Activated B cell treated with CpG ODN at 0.5 μM for 24 hours (primary cell): ENCODE data around the gene HSP90AB1. TPM values are rescaled to one million over a fixed set of nuclear protein-coding genes. Genes with fewer than 3 reads are reported as not detected.

Source experiments
- ATAC-seq: fragments of 200-7000 bp; cut with Tn5 transposase; one replicate; pipeline ENCODE4 v1.10.0; 2021; ENCODE audit warnings: low read depth, mild to moderate bottlenecking, moderate library complexity
- CTCF ChIA-PET: fragments of 350-600 bp; sonication (Branson Sonifier 250); formaldehyde crosslinking; loops from one replicate; lab custom pipeline; 2021; ENCODE audit warnings: antibody characterized with exemption; lab: Charles Lee
- POLR2A ChIA-PET: fragments of 350-600 bp; sonication (Branson Sonifier 250); formaldehyde crosslinking; loops from one replicate; lab custom pipeline; 2021; ENCODE audit warnings: antibody characterized with exemption; lab: Charles Lee
- DNase-seq: peaks from one replicate; pipeline ENCODE4 v3.0.0; 2022
- H3K27ac Mint-ChIP-seq: one replicate; pipeline ENCODE4 v1.8.0; 2020; ENCODE audit warnings: mixed read lengths
- H3K27me3 Mint-ChIP-seq: one replicate; pipeline ENCODE4 v1.8.0; 2021; ENCODE audit warnings: mixed read lengths
- H3K36me3 Mint-ChIP-seq: one replicate; pipeline ENCODE4 v1.8.0; 2021; ENCODE audit warnings: low read depth, mixed read lengths
- H3K4me1 Mint-ChIP-seq: one replicate; pipeline ENCODE4 v1.8.0; 2021; ENCODE audit warnings: mixed read lengths
- H3K4me3 Mint-ChIP-seq: one replicate; pipeline ENCODE4 v1.8.0; 2020; ENCODE audit warnings: mild to moderate bottlenecking, mixed read lengths
- H3K9me3 Mint-ChIP-seq: one replicate; pipeline ENCODE4 v1.8.0; 2020; ENCODE audit warnings: mixed read lengths
- CTCF ChIP-seq: fragments of 200-600 bp; IDR thresholded peaks from one replicate; pipeline ENCODE4 v1.8.0; 2022; ENCODE audit warnings: antibody characterized with exemption, mild to moderate bottlenecking
- intact Hi-C: fragments of 100-400 bp; cut with micrococcal nuclease; formaldehyde crosslinking; loops from one replicate; pipeline ENCODE4 v1.15.1; 2024
- total RNA-seq: library from RNA; stranded (reverse); gene quantifications from 2 replicates; pipeline ENCODE4 v1.2.3, GENCODE V29; 2022

Gene HSP90AB1
- total RNA-seq, 1 donor from 2014 or later, result 1,222 TPM

GRCh38 chr6:44255871-44256774, 9.2 kb downstream of the HSP90AB1 start:
- peak overlapping the region; percentile 93 for H3K27ac Mint-ChIP-seq
- peaks cover 91% of the 10 kb centered on the region for H3K36me3 Mint-ChIP-seq
- peak overlapping the region; percentile 92 for H3K4me3 Mint-ChIP-seq
- no peak for DNase-seq
- intact Hi-C loops, result no loop called here
- no peak for ATAC-seq
- no peak for TF ChIP-seq CTCF
- H3K27me3 Mint-ChIP-seq, result no peaks in the 10 kb centered on the region
- H3K9me3 Mint-ChIP-seq, result no peaks in the 10 kb centered on the region
- peaks cover 87% of the 10 kb centered on the region for H3K4me1 Mint-ChIP-seq
- CTCF ChIA-PET, result interaction anchor here (0.7 to 1.9 kb wide), 10 partner anchors 9 to 83 kb away, joined by 3 to 11 read pairs (median 4); partner anchors contain the start of gene HSP90AB1
- POLR2A ChIA-PET, result interaction anchor here (1.0 to 13.7 kb wide), 12 partner anchors 9 to 627 kb away, joined by 3 to 549 read pairs (median 4); partner anchors contain the start of genes AARS2, CDC5L, GTPBP2 and HSP90AB1

GRCh38 chr6:44256775-44257024, 9.8 kb downstream of the HSP90AB1 start:
- no peak for TF ChIP-seq CTCF
- H3K9me3 Mint-ChIP-seq, result no peaks in the 10 kb centered on the region
- intact Hi-C loops, result loop anchor here (1.0 kb wide), 2 partner anchors 9 kb away; partner anchors contain the start of genes HSP90AB1 and NFKBIE
- ATAC-seq, result no peak
- ChIA-PET POLR2A (interaction anchor here (0.5 to 13.7 kb wide), 13 partner anchors 8 to 627 kb away, joined by 3 to 549 read pairs (median 4); partner anchors contain the start of genes AARS2, CDC5L, GTPBP2 and HSP90AB1), CTCF (interaction anchor here (0.7 to 1.9 kb wide), 11 partner anchors 9 to 84 kb away, joined by 3 to 11 read pairs (median 3); partner anchors contain the start of gene HSP90AB1)
- DNase-seq, result no peak
- peaks cover 88% of the 10 kb centered on the region for H3K4me1 Mint-ChIP-seq
- H3K36me3 Mint-ChIP-seq, result peaks cover 91% of the 10 kb centered on the region
- H3K4me3 Mint-ChIP-seq, result peak overlapping the region; percentile 92
- H3K27ac Mint-ChIP-seq, result peak overlapping the region; percentile 93
- H3K27me3 Mint-ChIP-seq, result no peaks in the 10 kb centered on the region

GRCh38 chr6:44257025-44257752, 10.3 kb downstream of the HSP90AB1 start, which contains the start of gene SLC35B2:
SLC35B2 (minus strand) TSS chr6:44257528; CDS start chr6:44257410, 118 bp downstream.
- CTCF ChIA-PET, result interaction anchor here (0.7 to 1.9 kb wide), 11 partner anchors 10 to 84 kb away, joined by 3 to 11 read pairs (median 3); partner anchors contain the start of gene HSP90AB1
- H3K27me3 Mint-ChIP-seq, result no peaks in the 10 kb centered on the region

GRCh38 chr6:44257753-44258324, 10.9 kb downstream of the HSP90AB1 start:
- Mint-ChIP-seq H3K27me3 (no peaks in the 10 kb centered on the region), H3K27ac (peak overlapping the region; percentile 99), H3K4me1 (peaks cover 91% of the 10 kb centered on the region), H3K36me3 (peaks cover 91% of the 10 kb centered on the region), H3K4me3 (peak overlapping the region; percentile 84), H3K9me3 (no peaks in the 10 kb centered on the region)
- POLR2A ChIA-PET, result interaction anchor here (1.5 to 13.7 kb wide), 4 partner anchors 7 to 55 kb away, joined by 4 to 549 read pairs (median 42); partner anchors contain the start of genes AARS2, HSP90AB1 and NFKBIE
- no peak for DNase-seq
- TF ChIP-seq CTCF, result no peak
- CTCF ChIA-PET, result interaction anchor here (0.9 to 1.7 kb wide), 4 partner anchors 10 to 85 kb away, joined by 3 to 5 read pairs (median 4); partner anchors contain the start of gene HSP90AB1
- peak; percentile 23 for ATAC-seq
- intact Hi-C loops, result loop anchor here (1.0 kb wide), 2 partner anchors 7 to 11 kb away; partner anchors contain the start of genes HSP90AB1 and NFKBIE

More at GRCh38 chr6:44257025-44257752, 10.3 kb downstream of the HSP90AB1 start, which contains the start of gene SLC35B2:
- POLR2A ChIA-PET, result interaction anchor here (0.5 to 13.7 kb wide), 13 partner anchors 8 to 628 kb away, joined by 3 to 549 read pairs (median 4); partner anchors contain the start of genes AARS2, CDC5L, GTPBP2 and HSP90AB1
- Mint-ChIP-seq H3K27ac (peak within 1 kb of the TSS; percentile 99), H3K4me1 (peaks cover 88% of the 10 kb centered on the region), H3K9me3 (no peaks in the 10 kb centered on the region), H3K36me3 (peaks cover 91% of the 10 kb centered on the region), H3K4me3 (peak within 1 kb of the TSS; percentile 92)
- TF ChIP-seq CTCF, result no peak
- ATAC-seq (peak; percentile 53), DNase-seq (peak; percentile 74)
- intact Hi-C loops, result loop anchor here (1.0 kb wide), 2 partner anchors 8 to 10 kb away; partner anchors contain the start of genes HSP90AB1 and NFKBIE
